ENCODE data around the gene EPHA1. TPM values are rescaled to one million over a fixed set of nuclear protein-coding genes. Genes with fewer than 3 reads are reported as not detected.
"Not testable (repeated sequence)": the region's sequence is repeated elsewhere in the genome, so short reads cannot be mapped to it uniquely, and the experiment has no call there.

The EPHA1 gene
- total RNA-seq, 1 donor: not detected

DNA sequence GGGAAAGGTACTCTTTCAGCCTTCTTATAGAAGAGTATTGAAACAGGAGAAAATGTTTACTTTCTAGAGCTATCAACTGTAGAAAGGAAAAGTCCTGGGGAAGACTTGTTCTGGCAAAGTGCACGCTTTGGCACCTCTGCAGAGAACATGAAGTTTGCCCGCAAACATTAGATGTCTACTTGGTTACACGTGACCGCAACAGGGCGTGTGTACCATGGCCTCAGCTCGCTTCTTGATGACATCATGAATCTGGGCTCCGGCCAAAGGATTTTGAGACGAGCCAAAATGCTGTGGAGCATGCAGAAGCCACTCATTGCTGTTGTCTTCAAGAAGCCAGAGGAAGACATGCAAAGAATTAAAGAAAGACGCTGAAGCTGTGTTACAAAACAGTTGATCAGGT lies 26.0 kb upstream of the EPHA1 start:
- TF ChIP-seq, protein P1, sequence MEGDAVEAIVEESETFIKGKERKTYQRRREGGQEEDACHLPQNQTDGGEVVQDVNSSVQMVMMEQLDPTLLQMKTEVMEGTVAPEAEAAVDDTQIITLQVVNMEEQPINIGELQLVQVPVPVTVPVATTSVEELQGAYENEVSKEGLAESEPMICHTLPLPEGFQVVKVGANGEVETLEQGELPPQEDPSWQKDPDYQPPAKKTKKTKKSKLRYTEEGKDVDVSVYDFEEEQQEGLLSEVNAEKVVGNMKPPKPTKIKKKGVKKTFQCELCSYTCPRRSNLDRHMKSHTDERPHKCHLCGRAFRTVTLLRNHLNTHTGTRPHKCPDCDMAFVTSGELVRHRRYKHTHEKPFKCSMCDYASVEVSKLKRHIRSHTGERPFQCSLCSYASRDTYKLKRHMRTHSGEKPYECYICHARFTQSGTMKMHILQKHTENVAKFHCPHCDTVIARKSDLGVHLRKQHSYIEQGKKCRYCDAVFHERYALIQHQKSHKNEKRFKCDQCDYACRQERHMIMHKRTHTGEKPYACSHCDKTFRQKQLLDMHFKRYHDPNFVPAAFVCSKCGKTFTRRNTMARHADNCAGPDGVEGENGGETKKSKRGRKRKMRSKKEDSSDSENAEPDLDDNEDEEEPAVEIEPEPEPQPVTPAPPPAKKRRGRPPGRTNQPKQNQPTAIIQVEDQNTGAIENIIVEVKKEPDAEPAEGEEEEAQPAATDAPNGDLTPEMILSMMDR (IDR thresholded peaks at IDR 0.05; ENCODE audit: insufficient read depth, low read depth, low read length): no peak
- no peak overlapping the region for H3K4me3 ChIP-seq (ENCODE audit: low read depth, low read length)
- no peak for DNase-seq (ENCODE audit: low read depth)

- TF ChIP-seq, protein P1 (IDR thresholded peaks at IDR 0.05; ENCODE audit: insufficient read depth, low read depth, low read length): no peak
- no peak overlapping the region for H3K4me3 ChIP-seq (ENCODE audit: low read depth, low read length)
- DNase-seq (ENCODE audit: low read depth): no peak
Observed at GRCh38 chr7:143433759-143434158, 25.1 kb upstream of the EPHA1 start.

- H3K4me3 ChIP-seq (ENCODE audit: low read depth, low read length): no peak overlapping the region
- no peak for DNase-seq (ENCODE audit: low read depth)
- TF ChIP-seq, protein P1 (IDR thresholded peaks at IDR 0.05; ENCODE audit: insufficient read depth, low read depth, low read length): no peak
Observed at GRCh38 chr7:143431109-143431508, 22.5 kb upstream of the EPHA1 start.

DNA sequence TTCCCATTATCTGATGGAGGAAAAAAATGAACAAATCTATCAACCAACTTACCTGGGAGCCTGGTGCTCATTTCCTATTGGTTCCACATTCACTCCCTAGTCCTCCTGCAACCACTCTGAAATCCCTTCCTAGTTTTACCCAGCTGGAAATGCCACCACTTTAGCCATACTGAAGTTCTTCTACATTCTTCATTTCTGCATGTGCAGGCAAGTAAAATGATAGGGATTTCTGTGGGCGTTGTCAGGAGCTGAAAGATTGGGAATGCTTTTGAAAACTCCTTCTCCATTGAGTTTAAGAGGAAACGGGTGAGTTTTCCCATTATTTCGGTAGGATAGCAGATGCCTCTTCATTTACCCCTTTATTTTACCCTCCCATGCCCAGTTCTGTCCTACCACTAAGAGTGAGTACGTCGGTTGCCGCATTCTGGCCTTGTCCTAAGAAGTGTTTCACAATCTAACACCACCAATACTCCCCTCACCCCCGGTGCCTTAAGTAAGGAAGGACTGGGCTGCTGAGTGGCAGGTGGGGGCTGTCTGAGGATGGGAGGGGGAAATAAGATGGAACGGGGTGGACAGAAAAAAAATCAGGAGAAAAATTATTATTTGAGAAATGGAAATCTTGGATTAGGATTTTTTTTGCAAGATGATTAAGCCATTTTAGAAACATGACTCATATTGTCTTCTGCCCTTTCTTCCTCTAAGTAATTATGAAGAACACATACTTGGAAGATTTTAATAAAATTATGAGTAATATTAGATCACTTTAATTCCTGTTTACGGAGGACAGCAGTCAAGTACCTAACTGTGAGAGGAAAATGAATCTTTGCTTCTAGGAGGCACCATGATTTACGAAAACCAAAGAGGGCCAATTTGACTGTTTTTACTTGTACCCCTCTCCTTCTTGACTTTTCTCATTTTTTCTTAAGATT lies 21.4 kb upstream of the EPHA1 start:
- no peak for DNase-seq (ENCODE audit: low read depth)
- TF ChIP-seq, protein P1 (IDR thresholded peaks at IDR 0.05; ENCODE audit: insufficient read depth, low read depth, low read length): no peak
- no peak overlapping the region for H3K4me3 ChIP-seq (ENCODE audit: low read depth, low read length)

GRCh38 chr7:143426479-143427142 lies 18.0 kb upstream of the EPHA1 start:
- no peak for DNase-seq (ENCODE audit: low read depth)
- no peak overlapping the region for H3K4me3 ChIP-seq (ENCODE audit: low read depth, low read length)
- TF ChIP-seq, protein P1 (IDR thresholded peaks at IDR 0.05; ENCODE audit: insufficient read depth, low read depth, low read length): no peak

- not testable (repeated sequence) for H3K4me3 ChIP-seq (ENCODE audit: low read depth, low read length); DNase-seq (ENCODE audit: low read depth)
Observed at GRCh38 chr7:143424476-143424875, 15.8 kb upstream of the EPHA1 start.

DNA sequence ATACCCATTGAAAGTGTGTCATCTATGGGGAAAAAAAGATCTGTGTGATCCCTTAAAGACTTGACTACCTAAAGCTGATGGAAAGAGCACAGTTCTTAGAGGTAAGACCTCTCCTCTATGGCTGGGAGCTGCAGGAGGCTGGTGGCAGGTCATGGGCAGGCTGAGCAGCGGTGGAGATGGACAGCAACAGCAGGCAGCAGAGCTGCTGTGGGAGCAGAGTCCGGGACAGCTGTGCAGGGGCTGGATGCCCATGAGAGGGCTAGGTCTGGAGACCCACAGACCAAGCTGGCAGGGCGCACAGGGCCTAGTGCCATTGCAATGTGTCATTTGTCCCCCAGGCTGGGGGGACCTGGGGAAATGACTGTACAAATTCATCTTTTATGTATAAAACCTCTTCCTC lies 13.4 kb upstream of the EPHA1 start:
- no peak for DNase-seq (ENCODE audit: low read depth)
- TF ChIP-seq, protein P1 (IDR thresholded peaks at IDR 0.05; ENCODE audit: insufficient read depth, low read depth, low read length): no peak
- H3K4me3 ChIP-seq (ENCODE audit: low read depth, low read length): no peak overlapping the region

DNA sequence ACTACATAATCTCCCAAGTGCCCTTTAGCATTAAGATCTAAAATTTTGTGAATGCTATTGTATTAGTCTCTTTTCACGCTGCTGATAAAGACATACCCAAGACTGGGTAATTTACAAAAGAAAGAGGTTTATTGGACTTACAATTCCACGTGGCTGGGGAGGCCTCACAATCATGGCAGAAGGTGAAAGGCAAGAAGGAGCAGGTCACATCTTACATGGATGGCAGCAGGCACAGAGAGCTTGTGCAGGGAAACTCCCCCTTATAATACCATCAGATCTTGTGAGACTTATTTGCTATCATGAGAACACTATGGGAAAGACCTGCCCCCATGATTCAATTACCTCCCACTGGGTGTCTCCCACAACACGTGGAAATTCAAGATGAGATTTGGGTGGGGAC lies 12.0 kb upstream of the EPHA1 start:
- DNase-seq (ENCODE audit: low read depth); H3K4me3 ChIP-seq (ENCODE audit: low read depth, low read length): not testable (repeated sequence)
